K562 (cell line): ENCODE results near the gene PARD3B.

Source experiments
- AFF4 ChIP-seq: sonication (generic); formaldehyde crosslinking; IDR thresholded peaks from 2 replicates; pipeline ENCODE4 v1.8.0; 2023; ENCODE audit warnings: mild to moderate bottlenecking, missing genetic modification reagents
- BCLAF1 ChIP-seq, 2 experiments: fragments of 450-650 bp in 1 of 2; IDR thresholded peaks; 2 replicates each; pipeline ENCODE4 v1.6.1; 2011 to 2017; ENCODE audit warnings: low read depth in 2 of 2, antibody characterized with exemption in 1 of 2, borderline replicate concordance in 1 of 2, low read length in 1 of 2, mild to moderate bottlenecking in 1 of 2, mixed read lengths in 1 of 2; ENCODE audit not compliant: control insufficient read depth in 1 of 2
- CGGBP1 ChIP-seq: fragments of 250-450 bp; sonication (Bioruptor Pico); IDR thresholded peaks from 2 replicates; pipeline ENCODE4 v1.9.0; 2021; ENCODE audit warnings: mild to moderate bottlenecking
- CTCF ChIP-seq, 3 experiments: IDR thresholded peaks in 2 of 3; conservative IDR thresholded peaks in 1 of 3; 2 replicates each; pipeline ENCODE4 v1.5.1; 2011 to 2012; ENCODE audit warnings: low read length in 3 of 3, mild to moderate bottlenecking in 3 of 3, control low read depth in 2 of 3, improper control_type of control experiment in 1 of 3, inconsistent platforms in 1 of 3, low read depth in 1 of 3, mixed read lengths in 1 of 3, moderate library complexity in 1 of 3; ENCODE audit not compliant: insufficient read depth in 2 of 3
- DNMT1 ChIP-seq: fragments of 450-650 bp; IDR thresholded peaks from 2 replicates; pipeline ENCODE4 v1.6.1; 2016; ENCODE audit warnings: antibody characterized with exemption, mild to moderate bottlenecking
- SMARCE1 ChIP-seq: fragments of 450-650 bp; IDR thresholded peaks from 2 replicates; pipeline ENCODE4 v1.7.1; 2016; ENCODE audit warnings: mild to moderate bottlenecking
- SREBF2 ChIP-seq: sonication (generic); formaldehyde crosslinking; IDR thresholded peaks from 2 replicates; pipeline ENCODE4 v1.4.0; 2020; ENCODE audit warnings: mild to moderate bottlenecking, missing genetic modification reagents
- USF2 ChIP-seq: sonication (generic); formaldehyde crosslinking; IDR thresholded peaks from 2 replicates; pipeline ENCODE4 v1.5.0; 2020; ENCODE audit warnings: missing genetic modification reagents
- ZNF282 ChIP-seq: sonication (generic); formaldehyde crosslinking; IDR thresholded peaks from 2 replicates; pipeline ENCODE4 v1.8.1; 2023; ENCODE audit warnings: missing genetic modification reagents
- ZNF311 ChIP-seq: fragments of 250-450 bp; sonication (Bioruptor Pico); IDR thresholded peaks from 2 replicates; pipeline ENCODE4 v1.4.0; 2020; ENCODE audit warnings: mild to moderate bottlenecking, moderate library complexity

- TF ChIP-seq USF2 (CRISPR knock-in tag) (no peak), CTCF (IDR thresholded peaks at IDR 0.05 in 2 of 3, conservative IDR thresholded peaks at IDR 0.05 in 1 of 3; ENCODE audit: insufficient read depth in 2 of 3, low read depth in 1 of 3, low read length in 3 of 3) (no peak), SMARCE1 (no peak), AFF4 (CRISPR knock-in tag) (no peak), ZNF311 (CRISPR knock-in tag) (no peak), CGGBP1 (CRISPR knock-in tag) (no peak), BCLAF1 (IDR thresholded peaks at IDR 0.05; ENCODE audit: borderline replicate concordance in 1 of 2, control insufficient read depth in 1 of 2, low read depth in 2 of 2, low read length in 1 of 2) (no peak), ZNF282 (CRISPR knock-in tag) (no peak), DNMT1 (no peak), SREBF2 (CRISPR knock-in tag) (no peak)
Measured at GRCh38 chr2:205212357-205212756, 667.1 kb downstream of the PARD3B start.
